IMR-90 (cell line): ENCODE data around the gene TAF10. TPM values are rescaled to one million over a fixed set of nuclear protein-coding genes. Genes with fewer than 3 reads are reported as not detected.

ENCODE experiments used
- ATAC-seq: fragments of 200-7000 bp; cut with Tn5 transposase; 2 replicates; pipeline ENCODE4 v1.9.1; 2020; ENCODE audit warnings: low read depth, mild to moderate bottlenecking, moderate library complexity
- BruUV-seq: library from RNA; stranded (reverse); fragments of 400-500 nt; replicated peaks from 2 replicates; lab custom pipeline; 2021; lab: Mats Ljungman, UMichigan
- CTCF ChIA-PET: fragments of 300-600 bp; formaldehyde crosslinking; extraction: SDS; loops from one replicate; lab custom pipeline; 2021; ENCODE audit warnings: antibody characterized with exemption; lab: Yijun Ruan, JAX
- POLR2A ChIA-PET: fragments of 300-600 bp; sonication (Branson Sonifier 250); formaldehyde crosslinking; loops from one replicate; lab custom pipeline; 2022; ENCODE audit warnings: antibody characterized with exemption; ENCODE audit not compliant: unreplicated experiment; lab: Charles Lee
- DNase-seq: peaks from one replicate; pipeline ENCODE4 v3.0.0; 2013
- H2AFZ ChIP-seq: replicated peaks from 2 replicates; pipeline ENCODE3; 2013; ENCODE audit warnings: low read length, mild to moderate bottlenecking; ENCODE audit not compliant: poor library complexity
- H2AK5ac ChIP-seq: 2 replicates; pipeline ENCODE4 v1.6.1; 2013; ENCODE audit warnings: low read depth, low read length, inconsistent platforms
- H2AK9ac ChIP-seq: replicated peaks from 2 replicates; pipeline ENCODE3; 2013; ENCODE audit warnings: mild to moderate bottlenecking, low read depth, low read length, moderate library complexity; ENCODE audit not compliant: poor library complexity
- H2BK120ac ChIP-seq: 2 replicates; pipeline ENCODE4 v1.6.1; 2013; ENCODE audit warnings: low read depth, low read length, inconsistent platforms
- H2BK15ac ChIP-seq: 3 replicates; pipeline ENCODE4 v1.6.1; 2013; ENCODE audit warnings: low read depth, low read length, inconsistent platforms
- H2BK20ac ChIP-seq: 2 replicates; pipeline ENCODE4 v1.6.1; 2013; ENCODE audit warnings: low read depth, mild to moderate bottlenecking, inconsistent platforms, low read length, moderate library complexity
- H2BK5ac ChIP-seq: 2 replicates; pipeline ENCODE4 v1.6.1; 2013; ENCODE audit warnings: mild to moderate bottlenecking, low read depth, low read length, inconsistent platforms; ENCODE audit not compliant: poor library complexity, severe bottlenecking
- H3K14ac ChIP-seq: replicated peaks from 2 replicates; pipeline ENCODE4 v1.6.1; 2013; ENCODE audit warnings: low read depth, low read length, inconsistent platforms
- H3K18ac ChIP-seq: 2 replicates; pipeline ENCODE4 v1.6.1; 2013; ENCODE audit warnings: low read depth, low read length, control low read depth
- H3K23ac ChIP-seq: 2 replicates; pipeline ENCODE4 v1.6.1; 2013; ENCODE audit warnings: low read depth, low read length, inconsistent platforms
- H3K27ac ChIP-seq: 2 replicates; pipeline ENCODE4 v1.5.1; 2013; ENCODE audit warnings: mild to moderate bottlenecking, control low read depth, low read length; ENCODE audit not compliant: insufficient read depth
- H3K27me3 ChIP-seq: 2 replicates; pipeline ENCODE4 v1.6.1; 2013; ENCODE audit warnings: low read length; ENCODE audit not compliant: control insufficient read depth, insufficient read depth
- H3K36me3 ChIP-seq: 2 replicates; pipeline ENCODE4 v1.6.1; 2013; ENCODE audit warnings: low read length, mixed read lengths; ENCODE audit not compliant: control insufficient read depth, insufficient read depth
- H3K4ac ChIP-seq: 2 replicates; pipeline ENCODE4 v1.6.1; 2013; ENCODE audit warnings: low read depth, low read length, inconsistent platforms
- H3K4me1 ChIP-seq: 2 replicates; pipeline ENCODE4 v1.6.1; 2013; ENCODE audit warnings: low read length, mixed read lengths; ENCODE audit not compliant: control insufficient read depth, insufficient read depth
- H3K4me2 ChIP-seq: 2 replicates; pipeline ENCODE4 v1.6.1; 2013; ENCODE audit warnings: low read depth, mild to moderate bottlenecking, control low read depth, low read length, moderate library complexity
- H3K4me3 ChIP-seq: 2 replicates; pipeline ENCODE4 v1.5.1; 2013; ENCODE audit warnings: low read depth, mild to moderate bottlenecking, control low read depth, low read length, moderate library complexity; ENCODE audit not compliant: insufficient read depth
- H3K56ac ChIP-seq: 2 replicates; pipeline ENCODE4 v1.6.1; 2013; ENCODE audit warnings: low read length, inconsistent platforms; ENCODE audit not compliant: insufficient read depth; ENCODE audit errors: extremely low read depth
- H3K79me1 ChIP-seq, 2 experiments: 2 replicates each; pipeline ENCODE4 v1.6.1; 2013; ENCODE audit warnings: low read length in 2 of 2, inconsistent platforms in 1 of 2, low read depth in 1 of 2
- H3K9ac ChIP-seq: 2 replicates; pipeline ENCODE4 v1.6.1; 2013; ENCODE audit warnings: low read depth, low read length, control low read depth
- H3K9me1 ChIP-seq: 2 replicates; pipeline ENCODE4 v1.6.1; 2013; ENCODE audit warnings: low read length, inconsistent platforms; ENCODE audit not compliant: insufficient read depth
- H3K9me3 ChIP-seq: 2 replicates; pipeline ENCODE4 v1.6.1; 2013; ENCODE audit warnings: low read length; ENCODE audit not compliant: control insufficient read depth, insufficient read depth
- H4K20me1 ChIP-seq: 2 replicates; pipeline ENCODE4 v1.6.1; 2013; ENCODE audit warnings: low read length, inconsistent platforms; ENCODE audit not compliant: insufficient read depth
- H4K5ac ChIP-seq: 2 replicates; pipeline ENCODE4 v1.6.1; 2013; ENCODE audit warnings: mild to moderate bottlenecking, low read depth, low read length, control low read depth
- H4K8ac ChIP-seq, 2 experiments: 2 replicates each; pipeline ENCODE4 v1.6.1; 2013; ENCODE audit warnings: low read depth in 2 of 2, low read length in 2 of 2, control low read depth in 1 of 2, inconsistent platforms in 1 of 2
- H4K91ac ChIP-seq: 2 replicates; pipeline ENCODE4 v1.6.1; 2013; ENCODE audit warnings: low read depth, low read length, inconsistent platforms; ENCODE audit not compliant: insufficient read depth
- BHLHE40 ChIP-seq: fragments of 150-350 bp; IDR thresholded peaks from 2 replicates; pipeline ENCODE4 v1.6.1; 2016; ENCODE audit warnings: mild to moderate bottlenecking, low read depth, low read length
- CEBPB ChIP-seq: IDR thresholded peaks from 2 replicates; pipeline ENCODE4 v1.6.1; 2012; ENCODE audit warnings: low read depth, low read length, improper control_type of control experiment
- CHD1 ChIP-seq: IDR thresholded peaks from 2 replicates; pipeline ENCODE4 v1.6.1; 2012; ENCODE audit warnings: low read depth, low read length, improper control_type of control experiment
- FOS ChIP-seq: fragments of 150-350 bp; IDR thresholded peaks from 2 replicates; pipeline ENCODE4 v1.6.1; 2016; ENCODE audit warnings: low read depth, low read length
- MAFK ChIP-seq: IDR thresholded peaks from 2 replicates; pipeline ENCODE4 v1.6.1; 2012; ENCODE audit warnings: low read depth, low read length, improper control_type of control experiment
- MAZ ChIP-seq: IDR thresholded peaks from 2 replicates; pipeline ENCODE4 v1.6.1; 2012; ENCODE audit warnings: low read depth, mild to moderate bottlenecking, low read length, improper control_type of control experiment, moderate library complexity, borderline replicate concordance
- MXI1 ChIP-seq: IDR thresholded peaks from 2 replicates; pipeline ENCODE4 v1.6.1; 2012; ENCODE audit warnings: low read depth, mild to moderate bottlenecking, low read length, moderate library complexity, borderline replicate concordance
- NFE2L2 ChIP-seq: fragments of 150-350 bp; IDR thresholded peaks from 2 replicates; pipeline ENCODE4 v1.6.1; 2016; ENCODE audit warnings: low read depth, mild to moderate bottlenecking, low read length
- POLR2A ChIP-seq: IDR thresholded peaks from 2 replicates; pipeline ENCODE4 v1.6.1; 2012; ENCODE audit warnings: mild to moderate bottlenecking, low read depth, low read length
- RAD21 ChIP-seq: IDR thresholded peaks from 2 replicates; pipeline ENCODE4 v1.6.1; 2012; ENCODE audit warnings: low read length, improper control_type of control experiment
- RCOR1 ChIP-seq: IDR thresholded peaks from 2 replicates; pipeline ENCODE4 v1.6.1; 2012; ENCODE audit warnings: mild to moderate bottlenecking, low read length, improper control_type of control experiment; ENCODE audit not compliant: insufficient replicate concordance
- RFX5 ChIP-seq: IDR thresholded peaks from 2 replicates; pipeline ENCODE4 v1.8.0; 2012; ENCODE audit warnings: low read depth, mild to moderate bottlenecking, low read length, moderate library complexity
- SMC3 ChIP-seq: fragments of 150-350 bp; IDR thresholded peaks from 2 replicates; pipeline ENCODE4 v1.6.1; 2016; ENCODE audit warnings: low read depth, mild to moderate bottlenecking, antibody characterized with exemption, low read length, moderate library complexity
- WGBS, 2 experiments: methylation state at CpG; one replicate each; pipeline versions ENCODE4 v1.1.5 to v1.1.7; 2013; ENCODE audit warnings: missing lambda C conversion rate in 2 of 2; ENCODE audit not compliant: insufficient read length in 1 of 2; ENCODE audit errors: extremely low coverage in 2 of 2; 5-methylcytosine and 5-hydroxymethylcytosine counted together
- dilution Hi-C: fragments of 300-500 bp; cut with HindIII; formaldehyde crosslinking; loops from one replicate; pipeline ENCODE4 v1.14.3; 2018; ENCODE audit warnings: low sequenced_read_pairs; ENCODE audit not compliant: unreplicated experiment
- in situ Hi-C: fragments of 300-500 bp; cut with MboI; formaldehyde crosslinking; loops from 3 replicates; pipeline ENCODE4 v1.14.3; 2019; ENCODE audit warnings: low sequenced_read_pairs, inconsistent platforms, mixed read lengths
- intact Hi-C: fragments of 100-400 bp; cut with micrococcal nuclease; formaldehyde crosslinking; loops from 2 replicates; pipeline ENCODE4 v1.10.0; 2022
- polyA plus RNA-seq, 3 experiments: library from polyadenylated mRNA; depleted of rRNA; stranded (reverse); fragments of >200 nt; gene quantifications; 2 replicates each; pipeline ENCODE4 v1.2.3, GENCODE V29; 2012; ENCODE audit warnings: low replicate concordance in 1 of 3
- total RNA-seq: library from RNA; depleted of rRNA; stranded (reverse); fragments of >200 nt; gene quantifications from 2 replicates; pipeline ENCODE4 v1.2.3, GENCODE V29; 2012
- TF ChIP-seq, protein P1 (sequence below): fragments of 150-350 bp; IDR thresholded peaks from 2 replicates; pipeline ENCODE4 v1.6.1; 2016; ENCODE audit warnings: low read depth, mild to moderate bottlenecking, low read length, moderate library complexity, borderline replicate concordance
- TF ChIP-seq, protein P2 (sequence below): fragments of 150-350 bp; IDR thresholded peaks from 2 replicates; pipeline ENCODE4 v1.6.1; 2017; ENCODE audit warnings: mild to moderate bottlenecking, antibody characterized with exemption, low read length, low read depth
- TF ChIP-seq, protein P3 (sequence below): conservative IDR thresholded peaks from 2 replicates; pipeline ENCODE4 v1.5.1; 2012; ENCODE audit warnings: mild to moderate bottlenecking, low read depth, low read length, improper control_type of control experiment

The TAF10 gene
- total and polyA plus RNA-seq, 2 of the 4 experiments (the other 2 are of a cell fraction) = 18.6 to 132 TPM

DNA sequence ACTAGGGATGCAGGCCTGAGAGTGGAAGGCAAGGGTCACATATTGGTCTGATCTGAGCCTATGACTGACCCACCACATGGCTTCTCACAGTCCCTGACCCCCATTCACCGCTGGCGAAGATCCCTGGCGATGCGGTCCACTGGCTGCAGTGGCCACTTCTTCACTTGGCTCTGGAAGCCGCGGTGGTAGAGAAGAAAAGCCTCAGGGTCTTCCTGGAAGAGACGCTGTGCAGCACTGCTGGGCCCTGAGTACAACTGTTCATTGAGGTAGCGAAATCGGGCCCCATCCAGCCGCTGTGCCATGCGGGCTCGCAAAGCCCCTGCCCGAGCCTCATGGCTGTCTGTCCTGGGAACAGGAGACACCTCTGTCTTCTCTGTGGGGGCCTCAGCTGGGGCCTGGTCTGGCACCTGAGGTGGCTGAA lies 11.0 kb downstream of the TAF10 start:
- in situ Hi-C loops = no loop called here
- BruUV-seq = no TSS peak
- POLR2A ChIA-PET = no interaction called here

More for the DNA sequence above, 11.0 kb downstream of the TAF10 start:
- Histone ChIP-seq H4K91ac (no peak overlapping the region), H3K4me3 (no peak overlapping the region), H3K4me2 (no peak overlapping the region), H3K79me1 (peaks cover 21 to 77% of the 10 kb centered on the region in 2 experiments), H2BK120ac (no peak overlapping the region), H3K4ac (no peak overlapping the region), H3K4me1 (peaks cover 5% of the 10 kb centered on the region; the same call in 1 of the 2 replicates), H2BK20ac (no peak overlapping the region), H3K27me3 (no peaks in the 10 kb centered on the region), H3K9me1 (peaks cover 14% of the 10 kb centered on the region), H4K20me1 (peaks cover 3% of the 10 kb centered on the region; the same call in 1 of the 2 replicates), H3K9ac (no peak overlapping the region), H3K36me3 (peaks cover 37% of the 10 kb centered on the region), H2BK15ac (no peak overlapping the region), H3K18ac (no peak overlapping the region), H4K8ac (no peak overlapping the region), H2AFZ (no peak overlapping the region), H4K5ac (no peak overlapping the region), H2AK9ac (no peak overlapping the region), H3K23ac (no peak overlapping the region), H3K14ac (no peak overlapping the region), H2AK5ac (no peak overlapping the region), H3K27ac (no peak overlapping the region), H3K56ac (no peak overlapping the region), H3K9me3 (no peaks in the 10 kb centered on the region), H2BK5ac (no peak overlapping the region)
- intact Hi-C loops = loop anchor here (5.0 kb wide), 2 partner anchors 119 to 156 kb away; partner anchors contain the start of genes ARFIP2 and TIMM10B
- no peak for DNase-seq
- dilution Hi-C loops = no loop called here
- 99% methylated on average over 12 of the region's 13 CpGs; no CpG with 5 or more reads in 1 of the 2 experiments for WGBS, 2 experiments
- CTCF ChIA-PET = no interaction called here
- no peak for ATAC-seq
- TF ChIP-seq MAZ = no peak
- TF ChIP-seq, protein P1, sequence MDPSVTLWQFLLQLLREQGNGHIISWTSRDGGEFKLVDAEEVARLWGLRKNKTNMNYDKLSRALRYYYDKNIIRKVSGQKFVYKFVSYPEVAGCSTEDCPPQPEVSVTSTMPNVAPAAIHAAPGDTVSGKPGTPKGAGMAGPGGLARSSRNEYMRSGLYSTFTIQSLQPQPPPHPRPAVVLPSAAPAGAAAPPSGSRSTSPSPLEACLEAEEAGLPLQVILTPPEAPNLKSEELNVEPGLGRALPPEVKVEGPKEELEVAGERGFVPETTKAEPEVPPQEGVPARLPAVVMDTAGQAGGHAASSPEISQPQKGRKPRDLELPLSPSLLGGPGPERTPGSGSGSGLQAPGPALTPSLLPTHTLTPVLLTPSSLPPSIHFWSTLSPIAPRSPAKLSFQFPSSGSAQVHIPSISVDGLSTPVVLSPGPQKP = no peak
- TF ChIP-seq RCOR1 = no peak
- no peak for TF ChIP-seq MAFK
- no peak for TF ChIP-seq RAD21
- TF ChIP-seq, protein P2, sequence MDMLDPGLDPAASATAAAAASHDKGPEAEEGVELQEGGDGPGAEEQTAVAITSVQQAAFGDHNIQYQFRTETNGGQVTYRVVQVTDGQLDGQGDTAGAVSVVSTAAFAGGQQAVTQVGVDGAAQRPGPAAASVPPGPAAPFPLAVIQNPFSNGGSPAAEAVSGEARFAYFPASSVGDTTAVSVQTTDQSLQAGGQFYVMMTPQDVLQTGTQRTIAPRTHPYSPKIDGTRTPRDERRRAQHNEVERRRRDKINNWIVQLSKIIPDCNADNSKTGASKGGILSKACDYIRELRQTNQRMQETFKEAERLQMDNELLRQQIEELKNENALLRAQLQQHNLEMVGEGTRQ = no peak
- TF ChIP-seq SMC3 = no peak
- no peak for TF ChIP-seq FOS
- no peak for TF ChIP-seq MXI1
- TF ChIP-seq NFE2L2 = no peak
- TF ChIP-seq, protein P3, sequence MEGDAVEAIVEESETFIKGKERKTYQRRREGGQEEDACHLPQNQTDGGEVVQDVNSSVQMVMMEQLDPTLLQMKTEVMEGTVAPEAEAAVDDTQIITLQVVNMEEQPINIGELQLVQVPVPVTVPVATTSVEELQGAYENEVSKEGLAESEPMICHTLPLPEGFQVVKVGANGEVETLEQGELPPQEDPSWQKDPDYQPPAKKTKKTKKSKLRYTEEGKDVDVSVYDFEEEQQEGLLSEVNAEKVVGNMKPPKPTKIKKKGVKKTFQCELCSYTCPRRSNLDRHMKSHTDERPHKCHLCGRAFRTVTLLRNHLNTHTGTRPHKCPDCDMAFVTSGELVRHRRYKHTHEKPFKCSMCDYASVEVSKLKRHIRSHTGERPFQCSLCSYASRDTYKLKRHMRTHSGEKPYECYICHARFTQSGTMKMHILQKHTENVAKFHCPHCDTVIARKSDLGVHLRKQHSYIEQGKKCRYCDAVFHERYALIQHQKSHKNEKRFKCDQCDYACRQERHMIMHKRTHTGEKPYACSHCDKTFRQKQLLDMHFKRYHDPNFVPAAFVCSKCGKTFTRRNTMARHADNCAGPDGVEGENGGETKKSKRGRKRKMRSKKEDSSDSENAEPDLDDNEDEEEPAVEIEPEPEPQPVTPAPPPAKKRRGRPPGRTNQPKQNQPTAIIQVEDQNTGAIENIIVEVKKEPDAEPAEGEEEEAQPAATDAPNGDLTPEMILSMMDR = no peak
- TF ChIP-seq BHLHE40 = no peak
- TF ChIP-seq RFX5 = no peak
- no peak for TF ChIP-seq CEBPB
- no peak for TF ChIP-seq POLR2A
- no peak for TF ChIP-seq CHD1
